T47D (cell line): Measurements from ENCODE around the gene TBX21.

Source experiments
- DNase-seq, 2 experiments: peaks; one replicate each; pipeline versions ENCODE4 v3.0.0 to v3.0.0-alpha.2; 2011 to 2012; ENCODE audit warnings: low read depth in 1 of 2, low spot score in 1 of 2
- JUND ChIP-seq: IDR thresholded peaks from 2 replicates; pipeline ENCODE4 v1.6.1; 2012; ENCODE audit warnings: low read depth
- in situ Hi-C: cut with HindIII; loops from 2 replicates; pipeline ENCODE4 v1.10.0; 2016; ENCODE audit warnings: low sequenced_read_pairs, low pct_unique_long_range_greater_than_20kb

Gene TBX21

GRCh38 chr17:47700471-47701449, 32.3 kb upstream of the TBX21 start:
- no peak for DNase-seq

GRCh38 chr17:47701608-47702007, 31.4 kb upstream of the TBX21 start:
- in situ Hi-C loops, result no loop called here
- no peak for DNase-seq
- no peak for TF ChIP-seq JUND

More at GRCh38 chr17:47700471-47701449, 32.3 kb upstream of the TBX21 start:
- no peak for TF ChIP-seq JUND
- in situ Hi-C loops, result no loop called here

DNA sequence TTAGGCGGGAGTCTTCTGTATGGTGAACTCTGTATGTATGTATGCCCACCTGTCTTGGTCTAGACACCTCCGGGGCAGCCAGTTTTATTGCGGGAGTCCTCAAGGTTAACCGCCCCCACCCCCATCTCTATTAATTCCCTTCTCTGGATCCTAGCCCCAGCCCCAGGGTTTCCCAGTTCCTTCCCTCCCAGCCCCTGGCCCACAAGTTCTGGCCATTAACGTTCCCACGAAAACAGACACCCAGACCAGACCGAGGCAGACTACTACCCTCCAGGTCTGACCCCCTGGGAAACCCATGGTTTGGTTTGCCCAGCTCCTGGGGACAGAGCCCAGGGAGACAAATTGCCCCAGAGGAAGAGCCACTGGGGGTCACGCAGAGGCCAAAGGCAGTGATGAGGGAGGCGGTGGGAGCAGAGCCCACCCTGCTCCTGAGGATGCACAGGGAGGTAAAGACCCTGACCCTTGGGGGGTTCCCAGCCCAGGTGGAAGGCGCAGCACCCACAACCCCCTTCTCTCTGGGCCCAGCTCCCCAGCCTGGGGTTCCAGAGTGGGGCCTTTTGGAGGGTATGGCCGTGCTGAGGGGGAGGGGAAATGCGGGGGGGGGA, 30.5 kb upstream of the TBX21 start:
- TF ChIP-seq JUND, result no peak
- in situ Hi-C loops, result no loop called here
- no peak for DNase-seq

GRCh38 chr17:47703191-47703591, 29.8 kb upstream of the TBX21 start:
- no peak for TF ChIP-seq JUND
- DNase-seq, result no peak
- in situ Hi-C loops, result no loop called here

DNA sequence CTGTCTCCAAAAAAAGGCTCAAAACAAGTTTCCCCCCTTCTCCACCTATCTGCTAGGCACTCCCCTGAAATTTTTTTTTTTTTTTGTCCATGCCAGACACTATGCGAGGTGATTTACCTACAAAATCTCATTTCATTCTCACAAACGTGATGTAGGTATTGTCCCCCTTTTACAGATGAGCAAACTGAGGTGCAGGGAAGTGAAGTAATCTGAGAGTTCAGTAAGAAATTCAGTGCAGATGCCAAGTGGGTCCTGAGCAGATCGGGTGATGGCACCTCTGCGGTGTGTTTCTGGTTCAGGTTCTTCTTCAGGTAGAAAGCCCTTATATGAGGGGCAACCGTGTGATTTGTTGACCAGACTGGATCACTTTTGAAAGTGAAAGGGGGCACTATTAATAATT, 29.4 kb upstream of the TBX21 start:
- in situ Hi-C loops, result no loop called here
- DNase-seq, result no peak
- TF ChIP-seq JUND, result no peak

GRCh38 chr17:47704116-47704515, 28.9 kb upstream of the TBX21 start:
- in situ Hi-C loops, result no loop called here

DNA sequence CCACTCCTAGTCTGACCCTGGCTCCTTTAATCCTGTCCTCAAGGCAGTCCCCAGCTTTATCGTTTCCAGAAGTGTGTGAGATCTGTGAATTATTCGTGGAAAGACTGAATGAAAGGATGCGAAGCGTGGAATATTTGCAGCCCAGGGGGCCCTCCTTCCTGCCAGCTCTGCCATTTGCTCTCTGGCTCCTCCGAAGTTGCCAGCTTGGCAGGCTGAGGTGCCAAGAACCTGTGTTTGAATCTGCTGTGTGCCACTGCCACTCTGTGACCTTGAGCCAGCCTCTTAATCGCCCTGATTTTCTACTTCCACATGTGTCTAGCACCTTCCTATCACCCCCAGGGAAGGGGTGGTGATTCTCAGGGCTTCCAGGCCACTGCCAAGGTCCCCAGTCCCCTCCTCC, 28.3 kb upstream of the TBX21 start:
- no peak for DNase-seq
- in situ Hi-C loops, result no loop called here
- TF ChIP-seq JUND, result no peak

More at GRCh38 chr17:47704116-47704515, 28.9 kb upstream of the TBX21 start:
- no peak for TF ChIP-seq JUND
- DNase-seq, result no peak

- TF ChIP-seq JUND, result no peak
- DNase-seq, result no peak
- in situ Hi-C loops, result no loop called here
These were observed 27.2 kb upstream of the TBX21 start for GRCh38 chr17:47705536-47706530.

DNA sequence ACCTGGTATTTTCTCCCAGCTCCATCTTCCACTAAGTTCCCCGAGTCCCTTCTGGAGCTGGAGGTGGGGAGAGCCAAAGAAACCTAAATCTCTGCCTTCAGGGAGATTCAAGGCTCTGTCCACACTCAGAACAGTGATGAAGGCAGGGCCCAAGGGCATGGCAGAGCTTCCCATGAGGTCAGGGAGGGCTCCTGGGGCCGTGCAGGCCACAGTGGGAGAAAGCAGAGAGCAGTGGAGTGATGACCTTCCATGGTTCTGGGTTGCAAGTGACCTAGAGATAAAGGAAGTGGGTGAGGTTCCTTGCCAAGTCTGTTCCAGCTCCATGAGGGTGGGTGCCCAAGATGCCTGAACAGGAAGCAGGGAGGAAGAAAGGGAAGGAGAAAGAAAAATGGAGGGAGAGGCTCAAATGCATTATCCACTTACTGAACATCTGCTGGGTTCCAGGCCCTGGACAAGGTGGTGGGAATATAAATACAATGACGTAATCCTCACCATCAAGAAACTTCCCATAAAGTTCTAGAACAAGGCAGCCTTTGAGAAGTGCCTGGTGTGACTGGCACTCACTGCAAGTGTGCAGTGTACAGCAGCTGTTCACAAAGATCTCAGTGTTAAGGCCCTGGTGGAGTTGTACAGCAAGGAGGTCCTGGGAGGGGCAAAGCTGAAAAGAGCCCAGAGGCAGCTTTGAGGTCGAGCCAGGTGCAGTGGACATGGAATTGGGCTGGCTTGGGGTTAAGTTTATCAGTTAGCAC, 25.8 kb upstream of the TBX21 start:
- DNase-seq, result no peak
- TF ChIP-seq JUND, result no peak
- in situ Hi-C loops, result no loop called here

DNA sequence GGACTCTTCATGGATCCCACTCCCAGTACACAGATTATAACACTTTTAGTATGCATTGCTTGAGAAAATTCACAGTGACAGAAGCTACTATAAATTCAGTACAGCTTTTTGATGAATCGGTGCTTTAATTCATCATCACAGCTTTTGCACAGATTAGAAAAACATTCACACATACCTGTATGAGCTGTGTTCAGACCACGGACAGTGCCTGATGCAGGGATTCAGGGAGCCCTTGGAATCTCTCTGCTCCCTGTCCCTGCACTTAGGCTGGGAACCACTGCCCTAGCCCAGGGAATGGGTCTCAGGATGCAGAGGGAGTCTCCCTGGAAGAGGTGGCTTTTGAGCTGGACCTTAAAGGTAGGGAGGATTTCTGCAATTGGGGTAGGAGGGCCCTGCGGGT, 25.2 kb upstream of the TBX21 start:
- TF ChIP-seq JUND, result no peak
- in situ Hi-C loops, result no loop called here
- DNase-seq, result no peak

DNA sequence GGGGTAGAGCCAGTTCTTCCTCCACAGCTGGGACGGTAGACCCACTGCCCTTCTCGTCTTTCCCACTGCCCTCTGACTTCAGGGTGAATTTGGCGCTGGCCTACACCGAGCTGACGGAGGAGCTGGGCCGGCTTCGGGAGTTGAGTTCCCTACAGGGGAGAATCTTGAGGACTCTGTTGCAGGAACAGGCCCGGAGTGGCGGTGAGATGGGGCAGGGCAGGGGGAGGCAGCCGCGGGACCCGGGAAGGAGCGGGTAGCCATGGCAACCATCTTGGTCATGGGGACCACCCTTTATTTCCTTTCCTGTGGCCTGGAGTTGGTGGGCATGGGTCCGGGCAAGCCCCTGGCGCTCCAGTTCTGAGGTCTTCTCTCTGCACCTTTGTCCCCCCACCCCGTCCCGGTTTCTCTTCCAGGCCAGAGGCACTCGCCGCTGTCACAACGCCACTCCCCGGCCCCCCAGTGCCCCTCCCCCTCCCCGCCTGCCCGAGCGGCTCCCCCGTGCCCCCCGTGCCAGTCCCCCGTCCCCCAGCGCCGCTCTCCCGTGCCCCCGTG, 24.6 kb upstream of the TBX21 start:
- in situ Hi-C loops, result no loop called here
- DNase-seq, result no peak
- TF ChIP-seq JUND, result no peak
